Activated T-cell treated with anti-CD3 and anti-CD28 coated beads for 4 hours (primary cell): ENCODE results near the gene KRTAP1-5.
"Not testable (repeated sequence)": the region's sequence is repeated elsewhere in the genome, so short reads cannot be mapped to it uniquely, and the experiment has no call there.

ENCODE experiments used
- DNase-seq: peaks from one replicate; pipeline ENCODE4 v3.0.0-alpha.2; 2020

KRTAP1-5 gene

DNA sequence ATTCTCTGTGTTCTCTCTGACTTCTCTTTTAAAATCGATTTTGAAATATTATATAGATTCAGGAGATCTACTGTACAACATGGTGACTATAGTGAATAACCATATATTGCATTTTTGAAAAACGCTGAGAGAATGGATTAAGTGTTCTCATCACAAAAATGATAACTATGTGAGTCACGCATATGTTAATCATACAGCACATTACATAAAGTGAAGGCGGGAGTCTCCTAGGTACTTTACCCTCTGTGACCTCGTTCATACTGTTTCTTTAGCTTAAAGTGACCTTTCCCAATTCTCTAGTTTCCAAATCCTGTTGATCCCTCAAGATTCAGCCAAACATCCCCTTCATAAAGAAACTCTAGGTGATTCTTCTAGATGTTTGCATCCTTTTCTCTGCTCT, 24.2 kb downstream of the KRTAP1-5 start:
- no peak for DNase-seq

DNA sequence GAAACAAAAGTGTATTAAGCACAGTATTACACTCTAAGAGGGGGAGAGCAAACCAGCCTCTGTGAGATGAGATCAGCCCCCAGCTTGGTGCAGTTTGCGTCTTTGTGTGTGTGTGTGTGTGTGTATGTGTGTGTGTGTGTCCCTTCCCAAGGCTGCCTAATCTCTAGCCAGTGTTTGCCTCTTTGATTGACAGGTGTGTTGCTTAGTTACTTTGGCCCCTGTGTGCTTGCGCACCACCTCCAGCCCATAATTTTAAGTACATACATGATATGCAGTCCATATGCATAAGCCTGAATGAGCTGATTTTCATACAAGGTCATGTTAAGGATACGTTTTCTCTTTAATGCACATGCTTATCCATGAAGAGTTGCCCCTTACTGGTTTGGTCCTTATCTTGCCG, 25.2 kb downstream of the KRTAP1-5 start:
- no peak for DNase-seq

GRCh38 chr17:40999563-40999962, 27.4 kb downstream of the KRTAP1-5 start, which contains the start of gene KRTAP3-2:
KRTAP3-2 (minus strand) TSS chr17:40999906; CDS start chr17:40999853, 53 bp downstream.
- not testable (repeated sequence) for DNase-seq

DNA sequence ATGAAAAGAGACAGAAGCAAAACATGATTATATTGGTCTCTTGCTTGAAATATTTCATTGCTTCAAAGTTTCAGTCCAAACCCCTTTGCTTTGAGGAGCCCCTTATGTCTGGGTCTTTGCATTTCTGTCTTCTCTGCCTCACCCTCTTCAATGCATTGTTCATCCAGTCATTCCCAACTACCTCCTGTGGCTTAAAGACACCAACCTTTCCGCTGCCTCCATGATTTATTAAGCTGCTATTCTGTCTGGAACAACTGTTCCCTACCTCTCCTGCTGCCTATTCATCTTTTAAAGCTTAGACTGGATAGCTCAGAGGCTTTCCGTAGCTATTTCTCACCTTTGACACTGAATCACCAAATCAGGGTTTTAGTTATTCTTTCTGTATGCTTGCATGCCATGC, 29.6 kb downstream of the KRTAP1-5 start:
- DNase-seq: no peak

DNA sequence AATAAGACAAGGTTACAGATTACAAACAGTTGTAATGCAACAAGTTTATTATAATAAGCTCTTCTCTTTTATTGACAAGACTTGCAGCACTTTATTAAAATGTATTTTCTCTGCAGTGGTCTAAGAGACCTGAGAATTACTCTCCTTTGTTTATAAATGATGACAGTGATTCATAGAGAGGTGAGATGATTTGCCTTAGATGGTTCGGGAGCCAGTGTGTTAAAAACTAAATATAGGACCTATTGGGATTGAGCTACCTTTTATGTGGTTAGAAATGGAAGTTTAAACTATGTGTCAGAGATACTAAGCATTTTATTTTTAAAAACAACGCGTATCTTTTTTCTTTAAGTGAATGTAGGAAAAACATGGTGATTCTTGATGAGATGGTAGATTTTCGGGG, 30.2 kb downstream of the KRTAP1-5 start:
- DNase-seq: no peak

DNA sequence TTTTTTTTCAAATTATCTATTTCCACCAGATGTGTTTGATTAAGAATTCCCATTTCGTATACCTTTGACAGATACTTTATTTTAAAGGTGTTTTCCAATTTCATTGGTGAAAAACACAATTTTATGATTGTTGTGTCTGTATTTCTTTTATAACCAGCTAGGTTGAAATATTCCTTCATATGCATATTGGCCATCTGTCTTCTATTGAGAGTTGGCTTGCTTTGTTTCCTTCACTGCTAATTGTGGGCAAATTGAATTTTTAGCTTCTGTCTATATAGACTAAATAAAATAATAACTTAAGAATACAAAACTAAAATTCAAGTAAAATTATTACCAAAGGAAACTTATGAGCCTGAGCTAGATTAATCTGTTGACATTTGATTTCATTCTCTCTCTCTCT, 31.9 kb downstream of the KRTAP1-5 start:
- no peak for DNase-seq

GRCh38 chr17:40993839-40994238, 33.2 kb downstream of the KRTAP1-5 start, which contains the start of gene KRTAP3-3:
KRTAP3-3 (minus strand) TSS chr17:40994164; CDS start chr17:40994097, 67 bp downstream.
- no peak for DNase-seq

DNA sequence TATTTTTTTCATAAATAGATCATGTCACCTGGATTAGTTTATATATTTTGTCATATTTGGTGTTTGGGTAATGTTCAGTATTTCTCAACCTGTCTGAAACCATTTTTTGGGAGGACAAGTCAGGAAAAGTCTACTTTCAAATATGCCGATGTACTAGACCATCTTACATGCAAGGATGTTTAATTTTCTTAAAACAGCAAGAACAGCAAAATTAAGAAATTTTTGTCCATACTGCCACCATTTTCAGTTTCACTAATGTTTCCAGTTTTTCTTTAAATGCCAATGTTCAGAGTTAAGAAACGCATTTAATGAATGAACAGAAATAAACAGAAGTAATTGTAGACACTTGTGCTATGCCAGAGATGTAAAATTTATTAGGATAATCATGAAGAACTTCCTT, 33.9 kb downstream of the KRTAP1-5 start:
- DNase-seq: no peak

- no peak for DNase-seq
These were observed 34.3 kb downstream of the KRTAP1-5 start for GRCh38 chr17:40992666-40993065.

DNA sequence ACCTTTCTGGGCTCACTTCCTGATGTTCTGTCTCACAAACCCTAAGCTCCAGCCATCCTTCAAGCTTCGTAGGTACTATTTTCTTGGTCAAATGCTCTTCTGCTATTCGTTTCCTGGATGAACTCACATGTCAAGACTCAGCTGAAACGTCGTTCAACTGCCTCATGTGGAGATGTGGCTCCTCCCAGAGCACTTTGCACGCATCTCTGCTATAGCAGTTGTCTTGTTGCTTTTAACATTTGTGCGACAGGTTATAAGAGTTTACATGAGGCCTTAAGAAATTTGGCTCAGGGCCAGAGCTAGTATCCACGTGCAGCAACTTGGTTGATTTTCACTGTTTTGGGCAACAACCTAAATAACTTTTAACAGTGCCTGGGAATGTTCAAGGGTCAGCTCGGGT, 40.1 kb downstream of the KRTAP1-5 start:
- no peak for DNase-seq

DNA sequence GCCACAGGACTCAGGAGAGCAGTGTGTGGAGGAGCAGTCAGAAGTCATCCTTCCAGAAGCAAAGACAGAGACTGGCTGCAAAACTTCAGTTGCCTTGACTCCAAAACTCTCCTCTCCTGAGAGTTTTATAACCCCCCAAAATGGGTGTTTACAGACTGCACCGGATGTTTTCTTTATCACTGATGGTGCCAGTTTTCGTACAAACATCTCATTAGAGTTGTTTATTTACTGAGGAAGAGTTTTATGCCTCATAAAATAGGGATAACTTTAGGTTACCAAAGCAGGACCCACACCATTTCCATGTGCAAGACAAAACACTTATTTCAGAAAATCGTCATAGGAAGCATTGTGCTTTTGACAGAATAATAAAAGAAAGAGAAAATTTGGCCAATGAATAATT, 42.8 kb downstream of the KRTAP1-5 start, which contains the start of gene KRT40:
TSS of gene KRT40 (minus strand) at position 101 of the 400 bp plus-strand sequence. CDS start at position 48, 53 bp downstream.
- no peak for DNase-seq

DNA sequence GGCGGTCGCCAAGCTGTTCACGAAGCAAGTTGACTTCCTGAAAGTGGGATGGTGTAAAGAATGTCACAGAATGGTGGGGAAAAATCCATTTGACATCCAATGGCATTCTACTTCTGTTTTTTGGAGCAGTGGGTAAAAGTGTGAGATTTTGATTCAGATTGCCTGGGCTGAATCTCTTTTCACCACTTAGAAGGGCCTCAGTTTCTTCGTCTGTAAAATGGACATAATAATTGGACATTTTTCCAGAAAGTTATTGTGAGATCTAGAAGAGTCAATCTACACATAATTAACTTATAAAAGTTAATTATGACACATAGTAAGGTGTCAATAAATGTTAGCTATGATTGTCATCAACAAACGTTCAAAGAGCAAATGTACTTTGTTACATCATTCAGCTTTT, 45.9 kb downstream of the KRTAP1-5 start:
- no peak for DNase-seq

DNA sequence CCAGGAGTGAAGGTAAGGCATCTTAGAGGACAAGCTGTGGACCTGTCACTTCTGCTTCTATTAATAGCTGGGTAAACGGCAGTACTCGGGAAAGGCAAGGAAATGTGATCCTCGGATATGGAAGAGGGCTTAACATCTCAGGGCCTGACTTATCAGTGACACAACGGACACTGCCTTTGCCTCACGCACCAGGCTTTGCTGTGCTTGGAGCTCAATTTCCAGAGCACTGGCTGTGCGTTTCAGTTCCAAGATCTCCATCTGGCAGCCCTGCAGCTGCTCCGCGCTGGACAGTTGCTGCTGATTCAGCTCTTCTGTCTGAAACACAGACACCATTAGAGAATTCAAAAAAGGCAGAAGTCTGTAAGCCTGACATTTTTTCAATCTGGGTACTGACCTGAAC, 46.4 kb downstream of the KRTAP1-5 start:
- DNase-seq: no peak

DNA sequence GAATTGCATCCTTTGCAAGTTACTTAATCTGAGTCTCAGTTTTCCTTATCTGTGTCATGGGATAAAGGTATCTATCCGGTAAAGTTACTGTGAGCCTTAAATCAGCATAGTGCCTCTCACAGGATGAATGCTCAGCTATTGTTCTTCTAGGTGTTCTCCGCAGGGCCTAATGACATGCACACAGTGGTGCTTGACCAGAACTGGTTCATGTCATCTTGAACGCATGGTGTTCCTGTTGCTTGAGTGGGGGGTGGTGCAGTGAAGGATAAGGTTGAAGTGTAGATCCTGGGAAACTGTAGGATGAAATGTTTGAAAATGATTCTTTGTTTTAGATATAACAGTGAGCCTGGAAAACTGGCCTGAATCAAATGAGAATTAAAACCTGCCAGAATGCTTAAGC, 46.9 kb downstream of the KRTAP1-5 start:
- no peak for DNase-seq

DNA sequence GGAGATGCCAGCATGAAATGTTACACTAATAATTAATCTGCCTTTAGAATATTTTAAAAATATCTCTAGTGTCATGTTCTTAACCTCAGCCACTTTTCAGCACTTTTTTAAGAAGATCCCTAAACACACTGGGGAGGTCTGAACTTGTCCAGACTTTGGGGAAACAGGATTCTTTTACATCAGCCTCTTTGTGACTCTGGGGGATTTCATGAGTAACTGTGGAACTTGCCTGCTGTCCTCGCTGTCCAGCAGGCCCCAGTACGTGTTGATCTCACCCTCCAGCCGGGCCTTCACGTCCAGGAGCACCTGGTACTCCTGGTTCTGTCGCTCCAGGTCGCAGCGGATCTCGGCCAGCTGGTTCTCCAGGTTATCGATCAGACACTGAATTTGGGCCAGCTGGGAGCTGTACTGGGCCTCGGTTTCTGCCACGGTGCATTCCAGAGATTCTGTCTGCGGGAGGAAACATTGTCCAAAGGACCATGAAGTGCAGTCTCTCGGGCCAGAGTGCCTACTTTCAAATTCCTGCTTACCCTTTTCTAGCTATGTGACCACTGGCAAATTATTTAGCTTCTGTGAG, 48.3 kb downstream of the KRTAP1-5 start:
- DNase-seq: no peak
